ENCODE measurements around the gene DACH2. TPM values are rescaled to one million over a fixed set of nuclear protein-coding genes. Genes with fewer than 3 reads are reported as not detected.
A peak's percentile ranks its signal among the peaks of the same experiment; 100 is the strongest.

DACH2 gene
- total and polyA plus RNA-seq, 2 donors from 2014 or later = 0.47 to 1.1 TPM

GRCh38 chrX:86192827-86193226 lies 44.6 kb downstream of the DACH2 start:
- Histone ChIP-seq H3K4me3 (ENCODE audit: low read length in 3 of 3) (no peak overlapping the region), H3K9me3 (ENCODE audit: control insufficient read depth in 2 of 3, insufficient read depth in 1 of 3, low read length in 3 of 3) (no peaks in the 10 kb centered on the region), H3K36me3 (ENCODE audit: control insufficient read depth in 2 of 3, insufficient read depth in 3 of 3, low read length in 3 of 3) (no peaks in the 10 kb centered on the region), H3K27ac (ENCODE audit: low read depth in 2 of 2, low read length in 2 of 2) (no peak overlapping the region), H3K9ac (ENCODE audit: low read length in 3 of 3) (no peak overlapping the region), H3K27me3 (ENCODE audit: control insufficient read depth, insufficient read depth, low read length) (no peaks in the 10 kb centered on the region), H3K4me1 (ENCODE audit: control insufficient read depth in 2 of 3, insufficient read depth in 2 of 3, low read depth in 1 of 3, low read length in 3 of 3) (no peaks in the 10 kb centered on the region)
- TF ChIP-seq, protein P1, sequence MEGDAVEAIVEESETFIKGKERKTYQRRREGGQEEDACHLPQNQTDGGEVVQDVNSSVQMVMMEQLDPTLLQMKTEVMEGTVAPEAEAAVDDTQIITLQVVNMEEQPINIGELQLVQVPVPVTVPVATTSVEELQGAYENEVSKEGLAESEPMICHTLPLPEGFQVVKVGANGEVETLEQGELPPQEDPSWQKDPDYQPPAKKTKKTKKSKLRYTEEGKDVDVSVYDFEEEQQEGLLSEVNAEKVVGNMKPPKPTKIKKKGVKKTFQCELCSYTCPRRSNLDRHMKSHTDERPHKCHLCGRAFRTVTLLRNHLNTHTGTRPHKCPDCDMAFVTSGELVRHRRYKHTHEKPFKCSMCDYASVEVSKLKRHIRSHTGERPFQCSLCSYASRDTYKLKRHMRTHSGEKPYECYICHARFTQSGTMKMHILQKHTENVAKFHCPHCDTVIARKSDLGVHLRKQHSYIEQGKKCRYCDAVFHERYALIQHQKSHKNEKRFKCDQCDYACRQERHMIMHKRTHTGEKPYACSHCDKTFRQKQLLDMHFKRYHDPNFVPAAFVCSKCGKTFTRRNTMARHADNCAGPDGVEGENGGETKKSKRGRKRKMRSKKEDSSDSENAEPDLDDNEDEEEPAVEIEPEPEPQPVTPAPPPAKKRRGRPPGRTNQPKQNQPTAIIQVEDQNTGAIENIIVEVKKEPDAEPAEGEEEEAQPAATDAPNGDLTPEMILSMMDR (IDR thresholded peaks at IDR 0.05; ENCODE audit: borderline replicate concordance, extremely low read depth, insufficient read depth) = no peak
- FAIRE-seq (peak; percentile 74), DNase-seq (no peak)
- intact Hi-C loops (cut with DNase I) = no loop called here

DNA sequence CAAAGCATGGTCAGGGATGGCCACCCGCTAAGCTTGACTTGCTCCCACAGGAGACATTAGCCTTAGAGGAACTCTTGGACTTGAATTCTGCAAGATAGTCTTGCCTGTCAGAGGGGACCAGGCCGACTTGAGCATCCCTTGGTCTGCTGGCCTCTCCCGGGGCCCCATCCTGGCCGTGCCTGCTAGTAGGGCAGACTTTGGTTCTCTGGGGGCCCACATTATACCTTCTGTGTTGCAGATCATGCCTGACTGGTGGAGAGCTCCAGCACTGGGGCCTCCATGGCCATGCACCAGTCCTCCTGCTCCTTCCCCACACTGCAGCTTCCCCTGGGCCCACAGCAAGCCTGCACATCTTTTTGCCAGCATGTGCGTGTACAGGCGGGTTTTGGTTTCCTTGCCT lies 46.5 kb downstream of the DACH2 start:
- Histone ChIP-seq H3K9ac (ENCODE audit: low read length in 3 of 3) (no peak overlapping the region), H3K9me3 (ENCODE audit: control insufficient read depth in 2 of 3, insufficient read depth in 1 of 3, low read length in 3 of 3) (peaks cover 0 to under 1% (median 0%) of the 10 kb centered on the region in 3 donors), H3K4me3 (ENCODE audit: low read length in 3 of 3) (no peak overlapping the region), H3K4me1 (ENCODE audit: control insufficient read depth in 2 of 3, insufficient read depth in 2 of 3, low read depth in 1 of 3, low read length in 3 of 3) (no peaks in the 10 kb centered on the region), H3K27me3 (ENCODE audit: control insufficient read depth, insufficient read depth, low read length) (no peaks in the 10 kb centered on the region), H3K36me3 (ENCODE audit: control insufficient read depth in 2 of 3, insufficient read depth in 3 of 3, low read length in 3 of 3) (no peaks in the 10 kb centered on the region), H3K27ac (ENCODE audit: low read depth in 2 of 2, low read length in 2 of 2) (no peak overlapping the region)
- FAIRE-seq (no peak), DNase-seq (peak in 1 of 5 donors; percentile 33)
- TF ChIP-seq, protein P1 (IDR thresholded peaks at IDR 0.05; ENCODE audit: borderline replicate concordance, extremely low read depth, insufficient read depth) = no peak
- intact Hi-C loops (cut with DNase I) = no loop called here

GRCh38 chrX:86195343-86195742 lies 47.1 kb downstream of the DACH2 start:
- intact Hi-C loops (cut with DNase I) = no loop called here
- H3K4me3 ChIP-seq (ENCODE audit: low read length in 3 of 3) = no peak overlapping the region
- H3K27ac ChIP-seq (ENCODE audit: low read depth in 2 of 2, low read length in 2 of 2) = no peak overlapping the region
- TF ChIP-seq, protein P1 (IDR thresholded peaks at IDR 0.05; ENCODE audit: borderline replicate concordance, extremely low read depth, insufficient read depth) = no peak
- H3K27me3 ChIP-seq (ENCODE audit: control insufficient read depth, insufficient read depth, low read length) = no peaks in the 10 kb centered on the region
- H3K36me3 ChIP-seq (ENCODE audit: control insufficient read depth in 2 of 3, insufficient read depth in 3 of 3, low read length in 3 of 3) = no peaks in the 10 kb centered on the region
- no peak overlapping the region for H3K9ac ChIP-seq (ENCODE audit: low read length in 3 of 3)
- H3K4me1 ChIP-seq (ENCODE audit: control insufficient read depth in 2 of 3, insufficient read depth in 2 of 3, low read depth in 1 of 3, low read length in 3 of 3) = no peaks in the 10 kb centered on the region
- no peak for FAIRE-seq
- DNase-seq = no peak
- H3K9me3 ChIP-seq (ENCODE audit: control insufficient read depth in 2 of 3, insufficient read depth in 1 of 3, low read length in 3 of 3) = peaks cover 0 to 1% (median 0%) of the 10 kb centered on the region in 3 donors

- Histone ChIP-seq H3K4me1 (ENCODE audit: control insufficient read depth in 2 of 3, insufficient read depth in 2 of 3, low read depth in 1 of 3, low read length in 3 of 3) (no peaks in the 10 kb centered on the region), H3K27ac (ENCODE audit: low read depth in 2 of 2, low read length in 2 of 2) (no peak overlapping the region), H3K27me3 (ENCODE audit: control insufficient read depth, insufficient read depth, low read length) (no peaks in the 10 kb centered on the region), H3K36me3 (ENCODE audit: control insufficient read depth in 2 of 3, insufficient read depth in 3 of 3, low read length in 3 of 3) (no peaks in the 10 kb centered on the region), H3K9ac (ENCODE audit: low read length in 3 of 3) (no peak overlapping the region), H3K9me3 (ENCODE audit: control insufficient read depth in 2 of 3, insufficient read depth in 1 of 3, low read length in 3 of 3) (peaks cover 0 to 1% (median 0%) of the 10 kb centered on the region in 3 donors), H3K4me3 (ENCODE audit: low read length in 3 of 3) (no peak overlapping the region)
- TF ChIP-seq, protein P1 (IDR thresholded peaks at IDR 0.05; ENCODE audit: borderline replicate concordance, extremely low read depth, insufficient read depth) = no peak
- intact Hi-C loops (cut with DNase I) = no loop called here
- FAIRE-seq = no peak
- DNase-seq = no peak
Measured at GRCh38 chrX:86197815-86198214, 49.6 kb downstream of the DACH2 start.
